ENCODE results near the gene DDO. TPM values are rescaled to one million over a fixed set of nuclear protein-coding genes. Genes with fewer than 3 reads are reported as not detected.
A peak's percentile ranks its signal among the peaks of the same experiment; 100 is the strongest.
"Not testable (repeated sequence)": the region's sequence is repeated elsewhere in the genome, so short reads cannot be mapped to it uniquely, and the experiment has no call there.

The DDO gene
- total and polyA plus RNA-seq, 2 donors (not counting 3 experiments of a cell fraction or from before 2014, with no cell fraction given) = not detected

DNA sequence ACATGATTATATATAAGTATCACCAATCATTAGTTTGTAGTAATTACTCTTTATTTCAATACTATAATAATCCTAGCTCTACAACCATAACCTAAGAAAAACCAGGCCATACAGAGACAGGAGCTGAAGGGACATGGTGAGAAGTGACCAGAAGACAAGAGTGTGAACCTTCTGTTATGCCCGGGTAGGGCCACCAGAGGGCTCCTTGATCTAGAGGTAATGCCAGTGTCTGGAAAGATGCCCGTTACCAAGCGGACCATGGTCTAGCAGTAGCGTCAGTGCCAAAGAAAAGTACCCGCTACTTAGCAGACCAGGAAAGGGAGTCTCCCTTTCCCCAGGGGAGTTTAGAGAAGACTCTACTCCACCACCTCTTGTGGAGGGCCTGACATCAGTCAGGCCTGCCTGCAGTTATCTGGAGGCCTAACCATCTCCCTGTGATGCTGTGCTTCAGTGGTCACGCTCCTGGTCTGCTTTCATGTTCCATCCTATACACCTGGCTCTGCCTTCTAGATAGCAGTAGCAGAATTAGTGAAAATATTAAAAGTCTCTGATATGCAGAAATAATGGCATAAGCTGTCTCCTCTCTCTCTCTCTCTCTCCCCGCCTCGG is 42.3 kb upstream of the DDO start:
- H3K4me3 ChIP-seq (replicated peaks in 1 of 3; ENCODE audit: insufficient read depth in 1 of 3, low read depth in 1 of 3, low read length in 3 of 3); BruUV-seq (replicated peaks); H3K27ac ChIP-seq (ENCODE audit: insufficient read depth, low read depth, low read length); dilution Hi-C loops (cut with MboI; ENCODE audit: extremely low pct_ligation_motif_present, low sequenced_read_pairs); H3K4me1 ChIP-seq (ENCODE audit: control insufficient read depth, extremely low read depth, insufficient read depth, low read length); H3K9ac ChIP-seq (replicated peaks; ENCODE audit: extremely low read depth, insufficient read depth, low read length); POLR2A ChIA-PET; H3K9me3 ChIP-seq (replicated peaks; ENCODE audit: control insufficient read depth, insufficient read depth, low read length); H2AFZ ChIP-seq (ENCODE audit: low read depth, low read length); H3K79me2 ChIP-seq (ENCODE audit: control insufficient read depth, insufficient read depth, low read length); H3K9me1 ChIP-seq (replicated peaks; ENCODE audit: control insufficient read depth, extremely low read depth, insufficient read depth, low read length); H3K36me3 ChIP-seq (ENCODE audit: control insufficient read depth in 2 of 2, extremely low read depth in 1 of 2, insufficient read depth in 2 of 2, low read length in 2 of 2); H3K4me2 ChIP-seq (ENCODE audit: insufficient read depth, low read length); H4K20me1 ChIP-seq (replicated peaks; ENCODE audit: control insufficient read depth, extremely low read depth, insufficient read depth, low read length): not testable (repeated sequence)
- intact Hi-C loops (cut with micrococcal nuclease) = loop anchor here (5.0 to 10.0 kb wide), 4 partner anchors 70 to 757 kb away; no protein-coding TSS in a partner anchor
- peak; percentile 37 for FAIRE-seq
- DNase-seq (ENCODE audit: low read depth, low spot score) = peak; percentile 40
- CTCF ChIA-PET = interaction anchor here (0.7 to 2.6 kb wide), 17 partner anchors 9 to 753 kb away, joined by 3 to 13 read pairs (median 4); no protein-coding TSS in a partner anchor
- H3K27me3 ChIP-seq (ENCODE audit: control insufficient read depth in 2 of 2, insufficient read depth in 2 of 2, low read length in 2 of 2) = peaks cover 5 to 17% of the 10 kb centered on the region in 2 experiments
- TF ChIP-seq CTCF (IDR thresholded peaks at IDR 0.05; ENCODE audit: extremely low read depth in 1 of 2, insufficient read depth in 1 of 2, low read depth in 1 of 2, low read length in 2 of 2) = peak; percentile 19 to 46

- CTCF ChIA-PET = interaction anchor here (0.8 to 2.6 kb wide), 13 partner anchors 8 to 754 kb away, joined by 3 to 13 read pairs (median 4); no protein-coding TSS in a partner anchor
- Histone ChIP-seq H3K4me1 (ENCODE audit: control insufficient read depth, extremely low read depth, insufficient read depth, low read length) (no peaks in the 10 kb centered on the region), H3K36me3 (ENCODE audit: control insufficient read depth in 2 of 2, extremely low read depth in 1 of 2, insufficient read depth in 2 of 2, low read length in 2 of 2) (no peaks in the 10 kb centered on the region), H3K4me2 (ENCODE audit: insufficient read depth, low read length) (no peak overlapping the region), H4K20me1 (replicated peaks; ENCODE audit: control insufficient read depth, extremely low read depth, insufficient read depth, low read length) (no peaks in the 10 kb centered on the region), H3K4me3 (replicated peaks in 1 of 3; ENCODE audit: insufficient read depth in 1 of 3, low read depth in 1 of 3, low read length in 3 of 3) (no peak overlapping the region), H3K27me3 (ENCODE audit: control insufficient read depth in 2 of 2, insufficient read depth in 2 of 2, low read length in 2 of 2) (peaks cover 5 to 22% of the 10 kb centered on the region in 2 experiments), H3K79me2 (ENCODE audit: control insufficient read depth, insufficient read depth, low read length) (no peaks in the 10 kb centered on the region), H3K27ac (ENCODE audit: insufficient read depth, low read depth, low read length) (no peak overlapping the region), H2AFZ (ENCODE audit: low read depth, low read length) (no peak overlapping the region), H3K9me1 (replicated peaks; ENCODE audit: control insufficient read depth, extremely low read depth, insufficient read depth, low read length) (no peaks in the 10 kb centered on the region), H3K9me3 (replicated peaks; ENCODE audit: control insufficient read depth, insufficient read depth, low read length) (no peaks in the 10 kb centered on the region), H3K9ac (replicated peaks; ENCODE audit: extremely low read depth, insufficient read depth, low read length) (no peak overlapping the region)
- dilution Hi-C loops (cut with MboI; ENCODE audit: extremely low pct_ligation_motif_present, low sequenced_read_pairs) (no loop called here), intact Hi-C loops (cut with micrococcal nuclease) (loop anchor here (5.0 to 10.0 kb wide), 4 partner anchors 71 to 758 kb away; no protein-coding TSS in a partner anchor)
- POLR2A ChIA-PET = no interaction called here
- no peak for DNase-seq (ENCODE audit: low read depth, low spot score)
- TF ChIP-seq CTCF (IDR thresholded peaks at IDR 0.05; ENCODE audit: extremely low read depth in 1 of 2, insufficient read depth in 1 of 2, low read depth in 1 of 2, low read length in 2 of 2) (no peak), JUN (IDR thresholded peaks at IDR 0.05; ENCODE audit: borderline replicate concordance, insufficient read depth, insufficient read length, low read depth) (no peak), FOS (IDR thresholded peaks at IDR 0.05; ENCODE audit: borderline replicate concordance, insufficient read depth, low read length) (no peak), POLR2A (IDR thresholded peaks at IDR 0.05; ENCODE audit: low read depth, low read length) (no peak), POLR2AphosphoS5 (IDR thresholded peaks at IDR 0.05; ENCODE audit: insufficient read depth, low read depth, low read length) (no peak), MYC (IDR thresholded peaks at IDR 0.05; ENCODE audit: low read depth, low read length) (no peak), GATA2 (IDR thresholded peaks at IDR 0.05; ENCODE audit: insufficient read depth, insufficient read length, low read depth, low read length) (no peak), MAX (IDR thresholded peaks at IDR 0.05; ENCODE audit: insufficient read depth, insufficient read length) (no peak), EZH2 (IDR thresholded peaks at IDR 0.05; ENCODE audit: borderline replicate concordance, low read depth, low read length, severe bottlenecking) (no peak)
- FAIRE-seq = no peak
- BruUV-seq (replicated peaks) = no TSS peak
These were observed 41.3 kb upstream of the DDO start for GRCh38 chr6:110456694-110457093.
